Nephron progenitor cell (in vitro differentiated cells): ENCODE results near the gene GLE1.

Experiments
- DNase-seq: peaks from one replicate; pipeline ENCODE4 v3.0.0; 2021
- H3K27ac Mint-ChIP-seq: 2 replicates; pipeline ENCODE4 v1.8.0; 2021; ENCODE audit warnings: mild to moderate bottlenecking, moderate library complexity, mixed read lengths
- H3K27me3 Mint-ChIP-seq: 2 replicates; pipeline ENCODE4 v1.8.0; 2021; ENCODE audit warnings: mild to moderate bottlenecking, low read depth, mixed read lengths; ENCODE audit not compliant: poor library complexity
- H3K36me3 Mint-ChIP-seq: 2 replicates; pipeline ENCODE4 v1.8.0; 2021; ENCODE audit warnings: low read depth, mixed read lengths
- H3K4me1 Mint-ChIP-seq: 2 replicates; pipeline ENCODE4 v1.8.0; 2021; ENCODE audit warnings: mixed read lengths
- H3K4me3 Mint-ChIP-seq: 2 replicates; pipeline ENCODE4 v1.8.0; 2021; ENCODE audit warnings: mild to moderate bottlenecking, moderate library complexity, mixed read lengths
- H3K9me3 Mint-ChIP-seq: 2 replicates; pipeline ENCODE4 v1.8.0; 2021; ENCODE audit warnings: mild to moderate bottlenecking, moderate library complexity, mixed read lengths
- TF ChIP-seq, protein P1 (sequence below): fragments of 200-600 bp; sonication (generic); IDR thresholded peaks from 2 replicates; pipeline ENCODE4 v1.5.0; 2021; ENCODE audit warnings: antibody characterized with exemption

Gene GLE1

DNA sequence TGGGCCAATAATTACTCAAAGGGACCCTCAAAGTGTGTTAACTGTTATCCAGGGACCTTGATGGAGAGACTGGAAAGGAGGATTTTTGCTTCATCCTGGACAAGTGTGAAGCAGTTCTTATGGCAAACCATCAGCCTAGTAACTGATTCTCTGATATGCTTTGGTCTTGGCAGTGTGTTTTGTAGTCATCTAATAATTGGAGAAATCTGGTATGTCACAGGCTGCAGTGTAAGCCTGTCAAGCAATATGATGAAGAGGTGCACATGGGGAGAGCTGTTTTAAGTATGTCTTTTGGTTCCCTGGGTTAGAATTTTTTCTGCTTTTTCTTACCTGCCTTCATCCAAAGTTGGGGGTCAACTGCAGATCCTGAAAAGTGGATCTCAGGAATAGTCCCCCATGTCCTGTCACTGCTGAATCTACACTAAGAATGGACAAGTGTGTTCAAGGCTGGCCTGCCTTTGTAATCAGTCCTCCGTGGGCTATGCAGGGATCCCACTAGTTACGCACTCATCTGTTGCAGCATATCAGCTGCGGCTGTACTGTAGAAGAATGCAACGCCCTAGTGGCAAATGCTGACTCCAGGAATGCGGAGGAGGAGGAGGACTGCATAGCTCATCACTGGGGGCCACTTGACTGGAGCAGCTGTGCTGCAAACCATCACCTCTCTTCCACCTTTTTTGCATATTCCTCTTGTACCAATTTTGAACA is 49.8 kb downstream of the GLE1 start:
- H3K4me3 Mint-ChIP-seq: no peak overlapping the region
- TF ChIP-seq, protein P1, sequence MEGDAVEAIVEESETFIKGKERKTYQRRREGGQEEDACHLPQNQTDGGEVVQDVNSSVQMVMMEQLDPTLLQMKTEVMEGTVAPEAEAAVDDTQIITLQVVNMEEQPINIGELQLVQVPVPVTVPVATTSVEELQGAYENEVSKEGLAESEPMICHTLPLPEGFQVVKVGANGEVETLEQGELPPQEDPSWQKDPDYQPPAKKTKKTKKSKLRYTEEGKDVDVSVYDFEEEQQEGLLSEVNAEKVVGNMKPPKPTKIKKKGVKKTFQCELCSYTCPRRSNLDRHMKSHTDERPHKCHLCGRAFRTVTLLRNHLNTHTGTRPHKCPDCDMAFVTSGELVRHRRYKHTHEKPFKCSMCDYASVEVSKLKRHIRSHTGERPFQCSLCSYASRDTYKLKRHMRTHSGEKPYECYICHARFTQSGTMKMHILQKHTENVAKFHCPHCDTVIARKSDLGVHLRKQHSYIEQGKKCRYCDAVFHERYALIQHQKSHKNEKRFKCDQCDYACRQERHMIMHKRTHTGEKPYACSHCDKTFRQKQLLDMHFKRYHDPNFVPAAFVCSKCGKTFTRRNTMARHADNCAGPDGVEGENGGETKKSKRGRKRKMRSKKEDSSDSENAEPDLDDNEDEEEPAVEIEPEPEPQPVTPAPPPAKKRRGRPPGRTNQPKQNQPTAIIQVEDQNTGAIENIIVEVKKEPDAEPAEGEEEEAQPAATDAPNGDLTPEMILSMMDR: no peak
- no peak overlapping the region for H3K27ac Mint-ChIP-seq
- peaks cover 51% of the 10 kb centered on the region for H3K4me1 Mint-ChIP-seq
- peak; percentile 63 for DNase-seq
- H3K9me3 Mint-ChIP-seq: no peaks in the 10 kb centered on the region
- peaks cover 10% of the 10 kb centered on the region for H3K36me3 Mint-ChIP-seq
- H3K27me3 Mint-ChIP-seq: no peaks in the 10 kb centered on the region

DNA sequence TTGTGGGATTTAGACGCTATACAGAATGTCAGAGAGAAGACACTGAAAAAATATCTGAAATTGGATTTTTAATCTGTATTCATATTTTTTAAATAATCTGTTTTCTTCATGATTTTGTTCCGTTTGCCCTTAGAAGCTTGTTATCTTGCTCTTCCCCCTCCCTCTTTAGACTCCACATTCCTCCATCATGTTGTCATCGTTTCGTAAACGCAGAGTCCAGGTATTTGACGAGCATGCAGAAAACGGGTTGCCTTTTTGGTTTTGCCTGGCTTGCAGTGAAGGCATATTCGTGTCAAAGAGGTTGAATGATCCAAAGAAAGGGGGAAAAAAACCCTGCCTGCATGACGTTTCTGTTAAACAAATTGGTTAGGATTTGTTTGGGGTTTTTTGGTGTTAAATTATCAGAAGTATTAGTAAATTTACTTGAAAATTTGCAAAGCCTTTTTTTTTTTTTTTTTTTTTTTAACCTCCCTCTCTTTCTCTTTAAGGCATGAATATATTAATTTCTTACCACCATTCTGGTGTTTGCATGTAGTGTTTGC is 50.7 kb downstream of the GLE1 start:
- DNase-seq: no peak
- H3K27me3 Mint-ChIP-seq: no peaks in the 10 kb centered on the region
- H3K9me3 Mint-ChIP-seq: no peaks in the 10 kb centered on the region
- peaks cover 42% of the 10 kb centered on the region for H3K4me1 Mint-ChIP-seq
- TF ChIP-seq, protein P1: no peak
- H3K4me3 Mint-ChIP-seq: no peak overlapping the region
- H3K36me3 Mint-ChIP-seq: peaks cover 10% of the 10 kb centered on the region
- no peak overlapping the region for H3K27ac Mint-ChIP-seq

DNA sequence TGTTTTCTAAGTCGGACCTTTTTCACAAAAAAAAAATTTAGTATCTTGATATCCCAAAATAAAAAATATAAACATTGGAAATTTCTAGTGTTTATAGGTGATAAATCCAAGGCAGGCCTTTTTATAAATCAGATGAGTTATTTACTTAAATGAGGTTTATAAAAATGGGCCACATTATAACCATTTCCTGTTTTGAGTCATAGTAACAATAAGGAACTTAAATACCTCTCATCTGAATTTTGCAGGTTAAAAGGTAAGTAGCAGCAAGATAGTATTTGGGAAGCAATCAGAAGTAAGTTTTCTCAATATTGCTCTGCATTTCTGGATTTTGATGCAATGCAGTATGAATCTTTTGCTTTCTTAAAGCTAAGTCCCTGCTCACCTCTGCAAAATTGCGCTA is 51.8 kb downstream of the GLE1 start:
- TF ChIP-seq, protein P1: no peak
- Mint-ChIP-seq H3K36me3 (peaks cover 10% of the 10 kb centered on the region), H3K4me1 (peaks cover 32% of the 10 kb centered on the region), H3K27me3 (no peaks in the 10 kb centered on the region), H3K9me3 (no peaks in the 10 kb centered on the region), H3K27ac (no peak overlapping the region), H3K4me3 (no peak overlapping the region)
- no peak for DNase-seq

DNA sequence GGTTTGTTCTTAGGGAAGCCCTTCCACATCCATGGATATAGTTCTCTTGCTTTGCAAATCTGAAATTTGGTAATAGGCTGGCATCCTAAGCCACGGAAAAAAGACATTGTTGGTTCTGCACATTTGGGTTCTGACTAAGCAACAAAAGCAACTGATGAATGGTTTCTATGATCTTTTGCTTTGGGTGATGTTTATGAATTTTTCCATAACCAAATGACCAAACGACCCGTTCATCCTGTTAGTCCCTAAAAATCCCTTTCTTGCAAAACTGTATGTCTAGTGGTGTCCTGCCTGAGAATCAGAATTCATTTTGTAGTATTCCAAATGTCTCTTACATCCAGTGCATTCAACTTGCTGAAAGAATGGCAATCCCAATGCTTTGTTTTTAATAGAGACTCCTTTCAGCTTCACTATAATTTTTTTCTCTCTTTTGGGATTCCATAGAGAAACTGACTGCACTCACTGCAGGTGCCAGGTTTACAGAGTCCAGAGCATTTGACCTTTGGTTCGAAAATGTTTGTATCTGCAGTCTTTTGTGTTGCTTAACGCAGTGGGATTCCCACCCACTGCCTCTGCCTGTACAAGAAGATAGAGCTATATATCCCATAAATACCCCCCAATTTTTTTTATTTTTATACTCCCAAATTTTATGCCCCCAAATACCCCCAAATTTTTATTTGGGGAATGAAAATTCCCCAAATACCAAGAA is 52.6 kb downstream of the GLE1 start:
- DNase-seq: no peak
- TF ChIP-seq, protein P1: no peak
- Mint-ChIP-seq H3K36me3 (peaks cover 17% of the 10 kb centered on the region), H3K27me3 (no peaks in the 10 kb centered on the region), H3K27ac (no peak overlapping the region), H3K4me3 (no peak overlapping the region), H3K4me1 (peaks cover 28% of the 10 kb centered on the region), H3K9me3 (no peaks in the 10 kb centered on the region)

DNA sequence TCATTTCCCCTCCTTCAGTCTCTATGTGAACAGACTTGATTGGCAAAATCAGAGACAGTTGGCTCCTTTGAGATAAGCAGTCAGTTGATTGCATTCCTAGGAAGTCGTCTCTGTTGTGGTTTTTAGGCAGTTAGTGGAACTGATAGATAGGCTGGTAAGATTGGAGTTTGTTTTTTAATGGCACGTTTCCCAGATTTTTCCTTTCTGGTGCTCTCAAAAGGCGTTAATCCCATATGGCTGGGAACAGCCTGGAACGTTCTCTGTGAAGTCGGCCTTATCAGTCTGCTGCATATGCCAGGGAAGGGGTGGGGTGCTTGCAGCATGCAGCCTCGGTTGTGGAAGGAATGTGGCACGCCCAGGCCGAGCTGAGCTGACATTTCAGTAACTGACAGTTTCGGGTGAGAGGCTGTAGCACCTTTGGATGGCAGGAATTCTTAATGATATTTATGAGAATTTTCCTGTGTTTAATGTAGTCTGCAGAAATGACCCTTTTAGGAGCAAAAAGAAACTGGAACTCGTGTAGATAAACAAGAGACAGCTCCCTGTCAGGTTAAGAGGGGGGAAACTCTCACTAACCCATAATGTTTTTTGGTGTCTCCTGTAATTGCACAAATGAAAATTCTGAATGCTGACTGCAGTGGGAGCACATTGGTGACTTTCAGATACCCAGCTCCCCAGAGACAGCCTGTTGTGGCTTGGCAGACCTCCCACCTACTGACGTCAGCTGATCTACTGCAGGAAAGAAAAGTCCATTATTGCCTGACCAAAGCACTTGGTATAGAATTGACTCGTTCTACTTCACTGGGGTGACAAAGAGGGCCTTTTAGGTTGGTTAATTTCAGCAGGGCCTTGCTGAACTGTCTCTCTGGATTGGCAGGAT is 54.2 kb downstream of the GLE1 start:
- DNase-seq: peak; percentile 26
- Mint-ChIP-seq H3K27me3 (no peaks in the 10 kb centered on the region), H3K4me1 (peaks cover 32% of the 10 kb centered on the region), H3K9me3 (no peaks in the 10 kb centered on the region), H3K36me3 (peaks cover 25% of the 10 kb centered on the region), H3K4me3 (no peak overlapping the region), H3K27ac (peak overlapping the region; percentile 97)
- TF ChIP-seq, protein P1: no peak
